ENCODE results near the gene UBE2B.
"Not testable (repeated sequence)": the region's sequence is repeated elsewhere in the genome, so short reads cannot be mapped to it uniquely, and the experiment has no call there.

Gene UBE2B

GRCh38 chr5:134370871-134371833 is at the start of gene UBE2B:
Gene UBE2B, plus strand, starts transcription at chr5:134371569. Its CDS starts 27 bp downstream, at chr5:134371596.
- peak; percentile 100 for DNase-seq (ENCODE audit: low read depth)
- TF ChIP-seq CTCF (IDR thresholded peaks at IDR 0.05; ENCODE audit: low read length, missing control alignments), result no peak
- peak within 1 kb of the TSS; percentile 99 for H3K4me3 ChIP-seq (replicated peaks; ENCODE audit: low read depth, low read length)

- no peak overlapping the region for H3K4me3 ChIP-seq (replicated peaks; ENCODE audit: low read depth, low read length)
- TF ChIP-seq CTCF (IDR thresholded peaks at IDR 0.05; ENCODE audit: low read length, missing control alignments), result no peak
- DNase-seq (ENCODE audit: low read depth), result no peak
These were observed 44.0 kb upstream of the UBE2B start for GRCh38 chr5:134327327-134327726.

- no peak overlapping the region for H3K4me3 ChIP-seq (replicated peaks; ENCODE audit: low read depth, low read length)
- TF ChIP-seq CTCF (IDR thresholded peaks at IDR 0.05; ENCODE audit: low read length, missing control alignments), result no peak
- peak; percentile 1 for DNase-seq (ENCODE audit: low read depth)
These were observed 42.8 kb upstream of the UBE2B start for GRCh38 chr5:134328619-134329018.

GRCh38 chr5:134336833-134337232 is 34.5 kb upstream of the UBE2B start:
- H3K4me3 ChIP-seq (replicated peaks; ENCODE audit: low read depth, low read length); DNase-seq (ENCODE audit: low read depth): not testable (repeated sequence)

- DNase-seq (ENCODE audit: low read depth), result not testable (repeated sequence)
These were observed 27.9 kb upstream of the UBE2B start for GRCh38 chr5:134343500-134343899.

GRCh38 chr5:134345476-134345875 is 25.9 kb upstream of the UBE2B start:
- H3K4me3 ChIP-seq (replicated peaks; ENCODE audit: low read depth, low read length); DNase-seq (ENCODE audit: low read depth): not testable (repeated sequence)

More at GRCh38 chr5:134343500-134343899, 27.9 kb upstream of the UBE2B start:
- not testable (repeated sequence) for H3K4me3 ChIP-seq (replicated peaks; ENCODE audit: low read depth, low read length)

- DNase-seq (ENCODE audit: low read depth), result no peak
- H3K4me3 ChIP-seq (replicated peaks; ENCODE audit: low read depth, low read length), result no peak overlapping the region
- no peak for TF ChIP-seq CTCF (IDR thresholded peaks at IDR 0.05; ENCODE audit: low read length, missing control alignments)
These were observed 25.4 kb upstream of the UBE2B start for GRCh38 chr5:134345996-134346395.

- DNase-seq (ENCODE audit: low read depth), result no peak
- TF ChIP-seq CTCF (IDR thresholded peaks at IDR 0.05; ENCODE audit: low read length, missing control alignments), result no peak
These were observed 21.9 kb upstream of the UBE2B start for GRCh38 chr5:134349463-134349862.

More at GRCh38 chr5:134349463-134349862, 21.9 kb upstream of the UBE2B start:
- no peak overlapping the region for H3K4me3 ChIP-seq (replicated peaks; ENCODE audit: low read depth, low read length)
